ENCODE measurements around the gene SHF.
A peak's percentile ranks its signal among the peaks of the same experiment; 100 is the strongest.

DNA sequence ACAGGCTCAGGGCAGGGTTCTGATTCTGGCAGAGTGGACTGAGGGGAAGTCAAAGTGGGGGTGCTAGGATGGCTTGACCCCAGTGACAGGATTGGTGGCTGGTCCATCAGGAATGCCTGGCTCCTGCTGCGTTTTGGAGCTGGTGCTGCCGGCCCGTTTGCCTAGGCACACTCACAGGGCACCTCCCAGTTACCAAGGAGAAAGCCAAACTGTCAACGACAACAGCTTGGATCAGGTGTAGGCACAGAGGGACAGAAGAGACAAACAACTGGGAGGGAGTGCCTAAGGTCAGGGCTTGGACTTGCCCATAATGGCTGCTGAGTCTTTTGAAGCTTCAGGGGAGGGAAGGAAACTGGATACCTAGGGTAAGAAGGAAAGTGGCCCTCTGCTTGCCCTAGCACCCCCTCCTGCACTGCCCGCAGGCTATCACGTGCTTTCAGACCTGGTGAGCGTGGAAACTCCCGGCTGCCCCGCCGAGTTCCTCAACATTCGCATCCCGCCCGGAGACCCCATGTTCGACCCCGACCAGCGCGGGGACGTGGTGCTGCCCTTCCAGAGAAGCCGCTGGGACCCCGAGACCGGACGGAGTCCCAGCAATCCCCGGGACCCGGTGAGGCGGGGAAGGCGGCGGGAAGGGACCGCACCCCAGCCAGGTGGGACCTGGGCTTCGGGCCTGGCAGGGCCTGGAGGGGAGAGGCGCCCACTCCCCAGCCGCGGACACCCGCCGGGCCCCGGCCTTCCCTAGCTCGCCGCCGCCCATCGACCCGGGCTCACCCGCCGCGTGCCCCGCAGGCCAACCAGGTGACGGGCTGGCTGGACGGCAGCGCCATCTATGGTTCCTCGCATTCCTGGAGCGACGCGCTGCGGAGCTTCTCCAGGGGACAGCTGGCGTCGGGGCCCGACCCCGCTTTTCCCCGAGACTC, 52.8 kb downstream of the SHF start:
- TF ChIP-seq, protein P1, sequence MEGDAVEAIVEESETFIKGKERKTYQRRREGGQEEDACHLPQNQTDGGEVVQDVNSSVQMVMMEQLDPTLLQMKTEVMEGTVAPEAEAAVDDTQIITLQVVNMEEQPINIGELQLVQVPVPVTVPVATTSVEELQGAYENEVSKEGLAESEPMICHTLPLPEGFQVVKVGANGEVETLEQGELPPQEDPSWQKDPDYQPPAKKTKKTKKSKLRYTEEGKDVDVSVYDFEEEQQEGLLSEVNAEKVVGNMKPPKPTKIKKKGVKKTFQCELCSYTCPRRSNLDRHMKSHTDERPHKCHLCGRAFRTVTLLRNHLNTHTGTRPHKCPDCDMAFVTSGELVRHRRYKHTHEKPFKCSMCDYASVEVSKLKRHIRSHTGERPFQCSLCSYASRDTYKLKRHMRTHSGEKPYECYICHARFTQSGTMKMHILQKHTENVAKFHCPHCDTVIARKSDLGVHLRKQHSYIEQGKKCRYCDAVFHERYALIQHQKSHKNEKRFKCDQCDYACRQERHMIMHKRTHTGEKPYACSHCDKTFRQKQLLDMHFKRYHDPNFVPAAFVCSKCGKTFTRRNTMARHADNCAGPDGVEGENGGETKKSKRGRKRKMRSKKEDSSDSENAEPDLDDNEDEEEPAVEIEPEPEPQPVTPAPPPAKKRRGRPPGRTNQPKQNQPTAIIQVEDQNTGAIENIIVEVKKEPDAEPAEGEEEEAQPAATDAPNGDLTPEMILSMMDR (IDR thresholded peaks at IDR 0.05; ENCODE audit: insufficient read depth, low read depth, low read length), result no peak
- TF ChIP-seq EZH2 (IDR thresholded peaks at IDR 0.05; ENCODE audit: insufficient read depth, low read length), result peak; percentile 77
